GM18867 (cell line): ENCODE data around the gene MYMK.

ENCODE experiments used
- ATAC-seq: cut with Tn5 transposase; IDR thresholded peaks from one replicate; pipeline ENCODE4 v1.9.1; 2021; ENCODE audit warnings: mild to moderate bottlenecking, moderate library complexity; ENCODE audit not compliant: unreplicated experiment

Gene MYMK

DNA sequence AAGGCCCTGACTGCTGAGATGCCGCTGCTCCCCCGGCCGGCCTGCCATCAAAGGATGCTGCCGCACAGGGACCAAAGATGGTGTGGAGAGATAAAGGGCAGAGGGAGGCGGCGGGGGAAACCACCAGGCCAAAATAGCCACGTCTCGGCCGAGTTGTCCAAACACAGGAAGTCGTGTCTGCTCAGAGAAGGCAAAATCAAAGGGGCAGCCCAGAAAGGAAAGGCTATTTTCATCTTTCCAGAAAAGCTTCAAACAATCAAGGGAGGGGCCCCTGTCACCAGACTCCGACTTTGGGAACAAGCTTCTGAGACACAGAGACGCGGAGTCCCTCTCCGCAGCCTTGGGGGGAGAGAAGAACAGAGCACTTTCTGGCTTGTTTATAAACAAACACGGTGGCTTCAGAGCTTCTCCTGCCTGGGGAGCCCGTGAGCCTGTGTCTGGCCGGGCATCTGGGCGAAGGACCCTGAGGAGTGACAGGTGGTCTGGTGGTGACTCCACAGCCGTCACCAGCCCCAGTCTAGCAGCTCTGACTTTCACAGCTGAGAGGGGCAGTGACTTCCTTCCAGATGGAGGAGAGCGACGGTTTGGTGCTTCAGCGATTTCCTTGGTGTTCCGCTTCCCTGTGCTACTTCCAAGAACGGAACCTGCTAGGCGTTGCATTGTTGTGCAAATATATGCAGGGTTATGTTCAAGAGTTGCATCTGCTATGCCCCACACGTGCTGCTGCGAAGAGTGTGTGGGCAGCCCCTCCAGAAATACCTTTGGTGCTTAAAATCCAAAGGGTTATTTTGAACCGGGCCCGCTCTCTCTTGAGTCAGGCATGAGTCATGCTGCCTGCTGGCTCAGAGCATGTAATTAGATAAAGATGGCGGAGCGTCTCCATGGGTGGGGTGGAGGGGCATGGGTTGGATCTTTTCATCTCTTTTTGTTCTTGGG is 33.7 kb upstream of the MYMK start:
- no peak for ATAC-seq

DNA sequence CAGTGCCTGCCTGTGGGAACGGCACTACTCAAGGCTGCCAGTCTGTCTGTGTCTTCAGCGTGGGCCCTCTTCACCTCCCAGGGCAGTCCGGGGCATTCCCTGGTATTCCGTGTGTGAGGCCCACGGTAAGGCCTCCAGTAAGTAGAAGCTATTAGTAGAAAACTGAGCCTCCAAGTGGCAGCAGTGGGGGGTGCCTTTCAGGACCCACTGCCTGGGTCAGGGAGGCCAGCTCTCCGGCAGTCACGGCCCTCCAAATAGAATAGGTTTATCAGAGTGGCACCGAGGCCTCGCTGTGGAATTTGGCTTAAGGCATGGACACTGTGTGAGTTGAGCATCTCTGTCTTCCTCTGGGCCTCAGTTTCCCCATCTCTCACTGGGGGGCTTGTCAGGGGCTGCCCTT is 32.8 kb upstream of the MYMK start:
- no peak for ATAC-seq

- ATAC-seq: no peak
Measured at GRCh38 chr9:133556354-133556753, 31.6 kb upstream of the MYMK start.

DNA sequence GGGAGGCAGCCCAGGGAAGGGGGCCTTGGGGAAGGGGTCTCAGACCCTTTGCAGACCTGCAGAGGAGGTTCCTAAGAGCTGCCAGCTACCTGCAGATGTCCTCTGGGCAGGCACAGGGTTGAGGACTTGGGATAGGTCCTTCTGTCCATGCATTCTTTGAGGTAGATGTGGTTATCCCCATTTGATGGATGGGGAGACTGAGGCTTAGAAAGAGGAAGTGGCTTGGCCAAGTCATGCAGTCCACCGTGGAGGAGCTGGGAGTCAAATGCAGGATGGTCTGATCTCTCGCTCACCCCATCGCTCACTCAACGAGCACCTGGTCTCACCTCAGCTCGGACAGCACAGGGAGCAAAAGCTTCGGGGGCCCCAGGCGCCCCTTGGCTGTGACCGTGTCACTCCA is 30.0 kb upstream of the MYMK start:
- no peak for ATAC-seq

DNA sequence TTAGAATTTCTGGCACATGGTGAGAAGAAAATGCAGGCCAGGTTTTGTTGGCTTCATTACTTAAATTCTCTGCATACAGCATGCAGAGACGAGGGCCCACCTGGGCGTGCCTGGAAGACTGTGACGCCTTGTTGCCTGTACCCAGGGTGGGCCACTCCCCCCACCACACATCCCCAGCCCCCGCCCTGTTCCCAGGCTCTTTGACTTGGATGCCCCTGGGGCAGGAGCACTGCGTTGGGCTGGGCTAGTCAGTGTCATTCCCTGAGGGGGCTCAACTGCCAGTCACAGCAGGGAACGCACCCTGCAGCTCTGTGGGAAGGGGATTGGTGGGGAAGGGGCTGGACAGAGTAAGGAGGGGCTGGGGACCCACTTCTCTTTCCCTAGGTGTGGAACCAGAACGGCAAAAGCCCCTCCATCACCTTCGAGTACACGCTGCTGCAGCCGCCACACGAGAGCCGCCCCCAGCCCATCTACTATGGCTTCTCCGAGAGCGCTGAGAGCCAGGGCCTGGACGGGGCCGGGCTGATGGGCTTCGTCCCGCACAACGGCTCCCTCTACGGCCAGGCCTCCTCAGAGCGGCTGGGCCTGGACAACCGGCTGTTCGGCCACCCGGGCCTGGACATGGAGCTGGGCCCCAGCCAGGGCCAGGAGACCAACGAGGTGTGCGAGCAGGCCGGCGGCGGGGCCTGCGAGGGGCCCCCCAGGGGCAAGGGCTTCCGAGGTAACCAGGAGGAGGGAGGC is 29.4 kb upstream of the MYMK start:
- no peak for ATAC-seq

DNA sequence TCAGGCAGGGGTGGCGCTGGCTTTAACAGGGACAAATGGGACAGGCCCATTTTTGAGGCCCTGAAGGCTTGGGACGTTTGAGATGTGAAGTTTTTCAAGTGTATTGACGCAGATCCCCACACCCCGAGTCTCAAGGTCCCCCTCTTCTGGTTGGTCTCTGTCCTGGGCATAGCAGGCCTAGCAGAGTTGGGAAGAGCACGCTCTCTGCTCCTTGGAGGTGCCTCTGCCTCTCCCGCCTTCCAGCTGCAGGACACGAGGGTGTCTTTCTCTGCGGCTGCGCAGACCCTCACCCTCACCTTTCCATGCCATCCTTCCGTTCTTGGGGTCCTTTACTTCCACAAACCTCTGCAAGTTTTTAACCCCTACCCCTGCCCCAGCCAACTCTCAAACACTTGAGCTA is 28.4 kb upstream of the MYMK start:
- ATAC-seq: no peak

DNA sequence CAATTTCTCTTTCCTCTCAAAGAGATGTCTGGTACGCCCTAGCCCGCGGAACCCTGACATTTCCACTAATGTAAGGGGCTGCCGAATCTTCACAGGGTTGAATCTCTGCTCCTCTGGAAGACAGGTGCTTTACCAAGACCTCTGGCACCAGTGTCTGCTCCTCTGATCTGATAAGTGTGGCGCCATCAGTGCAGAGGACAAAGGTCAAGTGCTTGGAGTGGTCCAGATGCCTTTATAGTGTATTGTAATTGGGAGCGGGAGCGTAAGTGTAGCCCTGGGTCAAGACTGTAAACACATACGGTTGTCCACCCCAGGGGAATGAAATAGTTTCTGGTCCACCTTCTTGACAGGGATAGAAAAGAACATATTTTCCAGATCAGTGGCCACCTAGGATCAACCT is 27.5 kb upstream of the MYMK start:
- ATAC-seq: no peak

- no peak for ATAC-seq
Measured at GRCh38 chr9:133551446-133551845, 26.7 kb upstream of the MYMK start.

GRCh38 chr9:133547116-133547515 is 22.4 kb upstream of the MYMK start:
- ATAC-seq: no peak

GRCh38 chr9:133546287-133546680 is 21.5 kb upstream of the MYMK start:
- ATAC-seq: no peak

DNA sequence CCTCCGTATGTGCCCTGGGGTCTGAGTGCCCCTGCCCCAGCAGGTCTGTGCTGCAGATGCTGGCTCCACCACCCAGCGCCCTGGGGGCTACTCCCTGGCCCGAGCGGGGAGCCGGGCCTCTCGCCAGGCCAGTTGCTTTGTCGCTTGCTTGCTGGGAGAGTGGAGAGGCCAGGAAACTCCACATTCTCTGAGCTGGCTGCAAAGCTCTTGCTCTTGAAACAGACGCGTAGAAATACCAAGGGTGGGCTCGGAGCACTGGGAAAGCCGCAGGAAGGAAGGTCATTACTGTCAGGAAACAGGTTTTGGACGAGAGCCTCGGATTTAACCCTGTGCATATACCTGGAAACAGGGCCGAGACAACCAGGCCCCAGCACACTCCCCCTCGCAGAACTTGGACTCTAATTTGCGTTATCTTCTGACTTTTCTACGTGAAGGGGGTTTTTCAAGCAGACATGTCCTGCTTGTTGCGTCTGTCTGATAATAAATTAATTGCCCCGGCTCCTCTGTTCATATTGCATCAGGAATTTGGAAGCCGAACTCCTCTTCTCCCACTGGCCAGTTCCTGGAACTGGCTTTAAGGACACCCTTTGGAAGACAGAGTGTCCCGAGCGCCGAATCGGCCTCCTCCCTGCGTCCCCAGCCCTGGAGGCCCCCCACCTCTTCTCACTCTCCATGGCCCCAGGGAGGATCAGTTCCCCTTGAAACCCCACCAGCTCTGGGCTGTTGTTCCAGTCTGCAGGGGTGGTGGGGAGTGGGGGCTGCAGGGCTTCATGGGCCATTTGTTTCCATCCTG is 20.9 kb upstream of the MYMK start:
- ATAC-seq: no peak

- no peak for ATAC-seq
Measured at GRCh38 chr9:133543772-133544467, 19.2 kb upstream of the MYMK start.

GRCh38 chr9:133542002-133542401 is 17.2 kb upstream of the MYMK start:
- ATAC-seq: no peak

- ATAC-seq: no peak
Measured at GRCh38 chr9:133540698-133541025, 15.9 kb upstream of the MYMK start.

- no peak for ATAC-seq
Measured at GRCh38 chr9:133539991-133540697, 15.4 kb upstream of the MYMK start.

DNA sequence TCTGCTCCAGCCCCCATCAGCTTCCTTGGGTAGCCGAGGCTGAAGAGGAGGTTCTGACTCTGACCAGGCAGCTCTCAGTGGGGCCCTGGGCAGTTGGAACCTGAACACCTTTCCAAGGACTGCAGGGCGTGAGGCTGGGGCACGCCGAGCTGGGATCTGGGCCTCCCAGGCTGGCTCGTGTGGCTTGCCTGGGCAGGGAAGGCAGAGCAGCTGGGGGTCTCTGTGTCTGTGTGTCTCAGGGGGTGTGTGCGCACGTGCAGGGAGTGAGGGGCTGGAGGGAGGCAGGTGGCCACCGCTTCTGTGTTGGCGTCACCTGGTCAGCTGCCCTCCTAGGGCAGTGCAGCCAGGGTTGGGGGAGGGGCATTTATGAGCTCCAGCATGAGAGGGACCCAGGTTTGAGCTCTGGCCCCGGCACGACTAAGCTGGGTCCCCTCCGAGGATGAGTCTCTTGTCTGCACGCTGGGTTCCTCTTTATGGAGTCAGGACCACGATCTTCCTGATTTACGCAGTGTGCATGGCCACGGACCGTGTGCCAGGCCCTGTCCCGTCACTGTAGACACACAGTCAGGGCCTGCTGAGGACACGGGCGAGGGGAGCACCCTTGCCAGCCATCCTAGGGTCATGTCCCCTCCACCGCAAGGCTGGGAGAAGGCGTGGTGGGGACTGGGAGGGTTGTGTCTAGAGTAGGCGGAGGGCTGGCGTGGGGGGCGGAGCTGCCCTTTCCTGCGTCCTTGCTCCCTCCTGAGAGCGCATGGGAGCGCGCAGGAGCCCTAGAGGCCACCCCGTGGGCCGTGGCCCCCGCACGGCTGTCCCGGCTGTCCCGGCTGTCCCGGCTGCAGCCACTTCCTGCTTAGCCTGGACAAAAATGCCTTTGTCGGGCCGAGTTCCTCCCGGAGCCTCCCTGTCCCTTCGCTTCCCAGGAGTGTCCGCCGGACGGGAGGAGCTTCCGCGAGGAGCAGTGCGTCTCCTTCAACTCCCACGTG is 14.4 kb upstream of the MYMK start:
- ATAC-seq: no peak

DNA sequence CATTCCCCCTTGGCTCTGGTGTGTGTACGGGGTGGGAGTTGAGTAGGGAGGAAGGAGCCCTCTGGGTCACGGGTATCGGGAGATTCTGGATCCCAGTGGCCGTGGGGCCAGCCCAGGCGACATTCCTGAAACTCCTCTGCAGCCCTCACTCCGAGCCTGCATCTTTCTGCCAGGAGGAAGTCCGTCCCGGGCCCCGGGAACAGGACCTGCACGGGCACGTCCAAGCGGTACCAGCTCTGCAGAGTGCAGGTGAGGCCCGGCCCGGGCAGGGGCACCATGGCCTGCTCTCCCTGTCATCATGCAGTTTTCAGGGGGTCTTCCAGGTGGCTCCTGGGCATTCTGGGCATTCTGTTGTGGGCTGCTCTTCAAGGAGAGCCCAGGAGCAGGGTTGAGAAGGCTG is 13.4 kb upstream of the MYMK start:
- ATAC-seq: no peak

DNA sequence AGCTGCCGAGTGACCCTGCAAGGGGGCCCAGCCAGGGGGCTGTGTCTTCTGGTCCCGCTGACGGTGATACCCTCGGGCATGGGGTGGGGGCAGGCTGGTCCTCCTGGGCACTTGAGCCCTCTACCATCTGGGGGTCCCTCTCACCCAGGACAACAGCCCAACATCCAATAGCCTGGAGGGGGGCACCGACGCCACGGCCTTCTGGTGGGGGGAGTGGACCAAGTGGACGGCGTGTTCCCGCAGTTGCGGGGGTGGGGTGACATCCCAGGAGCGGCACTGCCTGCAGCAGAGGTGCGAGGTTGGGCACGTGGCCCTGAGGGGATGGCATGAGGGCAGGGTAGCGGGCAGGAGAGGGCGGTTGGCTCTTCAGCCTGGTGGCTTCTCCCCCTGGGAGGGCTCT is 12.5 kb upstream of the MYMK start:
- ATAC-seq: no peak

DNA sequence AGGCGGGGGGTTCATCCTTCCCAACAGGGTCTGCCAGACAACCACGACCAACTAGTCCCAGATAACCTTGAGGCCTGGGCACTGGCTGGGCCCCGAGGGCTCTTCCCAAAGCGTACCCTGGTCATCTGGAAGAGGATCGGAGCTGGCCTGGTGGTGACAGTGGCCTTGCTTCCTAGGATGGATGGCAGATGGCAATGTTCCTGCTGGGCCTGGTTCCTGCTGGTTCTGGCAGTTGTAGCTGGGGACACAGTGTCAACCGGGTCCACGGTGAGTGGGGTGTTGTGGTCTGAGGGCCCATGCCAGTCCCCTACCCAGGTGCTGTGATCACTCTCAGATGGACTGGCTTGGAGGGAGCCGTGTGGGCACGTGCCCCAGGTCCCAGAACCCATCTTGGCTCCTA is 11.8 kb upstream of the MYMK start:
- ATAC-seq: no peak
